HEK293 (cell line): ENCODE results near the gene KCTD12.

Source experiments
- CTCF ChIP-seq: fragments of 450-650 bp; formaldehyde crosslinking; IDR thresholded peaks from 2 replicates; pipeline ENCODE4 v1.5.1; 2016; ENCODE audit warnings: missing biosample characterization, missing genetic modification characterization
- YY2 ChIP-seq: fragments of 450-650 bp; formaldehyde crosslinking; IDR thresholded peaks from 2 replicates; pipeline ENCODE4 v1.5.1; 2016; ENCODE audit warnings: missing biosample characterization, missing genetic modification characterization
- ZBTB11 ChIP-seq: fragments of 450-650 bp; formaldehyde crosslinking; conservative IDR thresholded peaks from 2 replicates; pipeline ENCODE4 v1.5.1; 2016; ENCODE audit warnings: low read depth, missing biosample characterization, missing genetic modification characterization
- ZNF138 ChIP-seq: fragments of 450-650 bp; formaldehyde crosslinking; IDR thresholded peaks from 2 replicates; pipeline ENCODE4 v1.5.1; 2016; ENCODE audit warnings: missing biosample characterization, missing genetic modification characterization, borderline replicate concordance
- ZNF660 ChIP-seq: fragments of 450-650 bp; IDR thresholded peaks from 2 replicates; pipeline ENCODE4 v1.5.1; 2018; ENCODE audit warnings: missing biosample characterization, mild to moderate bottlenecking, missing genetic modification characterization
- TF ChIP-seq, protein P1 (sequence below): fragments of 450-650 bp; formaldehyde crosslinking; IDR thresholded peaks from 2 replicates; pipeline ENCODE4 v1.5.1; 2016; ENCODE audit warnings: missing biosample characterization, missing genetic modification characterization

GRCh38 chr13:76928456-76928855 is 42.3 kb upstream of the KCTD12 start:
- TF ChIP-seq ZBTB11 (tag by site-specific recombination) (no peak), ZNF660 (tag by site-specific recombination) (no peak), CTCF (no peak), YY2 (no peak), ZNF138 (tag by site-specific recombination) (no peak)
- TF ChIP-seq, protein P1, sequence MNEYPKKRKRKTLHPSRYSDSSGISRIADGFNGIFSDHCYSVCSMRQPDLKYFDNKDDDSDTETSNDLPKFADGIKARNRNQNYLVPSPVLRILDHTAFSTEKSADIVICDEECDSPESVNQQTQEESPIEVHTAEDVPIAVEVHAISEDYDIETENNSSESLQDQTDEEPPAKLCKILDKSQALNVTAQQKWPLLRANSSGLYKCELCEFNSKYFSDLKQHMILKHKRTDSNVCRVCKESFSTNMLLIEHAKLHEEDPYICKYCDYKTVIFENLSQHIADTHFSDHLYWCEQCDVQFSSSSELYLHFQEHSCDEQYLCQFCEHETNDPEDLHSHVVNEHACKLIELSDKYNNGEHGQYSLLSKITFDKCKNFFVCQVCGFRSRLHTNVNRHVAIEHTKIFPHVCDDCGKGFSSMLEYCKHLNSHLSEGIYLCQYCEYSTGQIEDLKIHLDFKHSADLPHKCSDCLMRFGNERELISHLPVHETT, result no peak
